Measurements from ENCODE around the gene ENPP5.

The ENPP5 gene

DNA sequence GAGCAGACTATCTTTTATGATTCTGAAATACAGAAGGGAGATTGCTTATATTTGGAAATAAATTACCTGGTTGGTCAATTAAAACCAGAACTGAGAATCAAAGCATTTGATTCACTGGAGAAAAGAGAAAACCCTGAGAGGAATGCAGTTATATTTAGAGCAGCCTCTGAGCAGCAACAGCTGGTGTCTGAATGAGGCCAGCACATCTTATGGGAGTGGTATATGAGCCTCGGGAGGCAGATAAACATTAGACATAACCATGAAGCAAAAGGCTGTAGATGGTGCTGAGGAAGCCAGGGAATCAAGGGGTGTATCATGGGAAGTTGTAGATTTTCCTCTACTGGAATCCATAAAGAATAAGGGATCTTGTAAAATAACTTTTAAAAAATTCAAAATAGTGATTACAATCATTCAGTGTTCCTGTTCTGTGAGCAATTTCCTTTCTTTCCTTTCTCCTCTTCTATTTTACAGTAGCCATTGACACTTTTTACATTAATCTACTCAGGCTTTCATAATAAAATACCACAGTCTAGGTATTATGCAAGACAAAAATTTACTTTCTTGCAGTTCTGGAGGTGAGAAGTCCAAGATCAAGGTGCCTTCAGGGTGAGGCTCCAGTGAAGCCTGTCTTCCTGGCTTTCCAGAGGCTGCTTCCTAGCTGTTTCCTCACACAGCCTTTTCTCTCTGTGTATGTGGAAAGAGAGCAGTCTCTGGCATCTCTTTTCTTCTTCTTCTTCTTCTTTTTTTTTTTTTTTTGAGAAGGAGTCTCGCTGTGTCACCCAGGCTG, 32.8 kb upstream of the ENPP5 start:
- no peak overlapping the region for H3K9ac ChIP-seq (ENCODE audit: low read length)
- H3K4me3 ChIP-seq (ENCODE audit: low read length), result no peak overlapping the region
- H3K4me1 ChIP-seq (ENCODE audit: control insufficient read depth, insufficient read depth, low read length), result no peaks in the 10 kb centered on the region
- no peaks in the 10 kb centered on the region for H3K9me3 ChIP-seq (ENCODE audit: control insufficient read depth, low read length)
- H3K27me3 ChIP-seq (ENCODE audit: control insufficient read depth, insufficient read depth, low read length), result no peaks in the 10 kb centered on the region
- H3K36me3 ChIP-seq (ENCODE audit: control insufficient read depth, insufficient read depth, low read length), result no peaks in the 10 kb centered on the region

- Histone ChIP-seq H3K4me1 (ENCODE audit: control insufficient read depth, insufficient read depth, low read length) (no peaks in the 10 kb centered on the region), H3K27me3 (ENCODE audit: control insufficient read depth, insufficient read depth, low read length) (no peaks in the 10 kb centered on the region), H3K9ac (ENCODE audit: low read length) (no peak overlapping the region), H3K36me3 (ENCODE audit: control insufficient read depth, insufficient read depth, low read length) (no peaks in the 10 kb centered on the region), H3K4me3 (ENCODE audit: low read length) (no peak overlapping the region), H3K9me3 (ENCODE audit: control insufficient read depth, low read length) (no peaks in the 10 kb centered on the region)
These were observed 30.9 kb upstream of the ENPP5 start for GRCh38 chr6:46201702-46202101.

GRCh38 chr6:46199387-46199786, 28.6 kb upstream of the ENPP5 start:
- Histone ChIP-seq H3K9ac (ENCODE audit: low read length) (no peak overlapping the region), H3K36me3 (ENCODE audit: control insufficient read depth, insufficient read depth, low read length) (no peaks in the 10 kb centered on the region), H3K9me3 (ENCODE audit: control insufficient read depth, low read length) (no peaks in the 10 kb centered on the region), H3K4me1 (ENCODE audit: control insufficient read depth, insufficient read depth, low read length) (no peaks in the 10 kb centered on the region), H3K27me3 (ENCODE audit: control insufficient read depth, insufficient read depth, low read length) (no peaks in the 10 kb centered on the region), H3K4me3 (ENCODE audit: low read length) (no peak overlapping the region)

DNA sequence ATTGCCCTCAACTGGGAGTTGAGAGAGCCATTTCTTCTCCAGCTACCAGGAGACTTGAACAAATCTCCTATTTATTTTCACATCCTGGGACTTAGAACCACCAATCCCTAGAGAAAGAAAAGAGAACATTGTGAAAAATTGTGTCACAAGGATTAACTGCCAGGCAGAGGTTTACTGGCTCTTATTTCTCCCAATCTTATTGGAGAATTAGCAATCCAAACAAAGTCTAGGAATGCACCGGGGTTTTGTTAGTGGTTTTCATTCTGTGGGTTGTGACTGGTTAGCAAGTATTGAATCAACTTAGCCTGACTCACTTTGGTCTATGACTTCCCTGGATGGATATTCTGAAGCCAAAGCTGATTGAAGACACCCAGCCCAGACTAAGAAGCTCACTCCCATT, 21.2 kb upstream of the ENPP5 start:
- H3K4me1 ChIP-seq (ENCODE audit: control insufficient read depth, insufficient read depth, low read length), result no peaks in the 10 kb centered on the region
- no peak overlapping the region for H3K4me3 ChIP-seq (ENCODE audit: low read length)
- no peaks in the 10 kb centered on the region for H3K27me3 ChIP-seq (ENCODE audit: control insufficient read depth, insufficient read depth, low read length)
- no peak overlapping the region for H3K9ac ChIP-seq (ENCODE audit: low read length)
- H3K9me3 ChIP-seq (ENCODE audit: control insufficient read depth, low read length), result no peaks in the 10 kb centered on the region
- no peaks in the 10 kb centered on the region for H3K36me3 ChIP-seq (ENCODE audit: control insufficient read depth, insufficient read depth, low read length)

DNA sequence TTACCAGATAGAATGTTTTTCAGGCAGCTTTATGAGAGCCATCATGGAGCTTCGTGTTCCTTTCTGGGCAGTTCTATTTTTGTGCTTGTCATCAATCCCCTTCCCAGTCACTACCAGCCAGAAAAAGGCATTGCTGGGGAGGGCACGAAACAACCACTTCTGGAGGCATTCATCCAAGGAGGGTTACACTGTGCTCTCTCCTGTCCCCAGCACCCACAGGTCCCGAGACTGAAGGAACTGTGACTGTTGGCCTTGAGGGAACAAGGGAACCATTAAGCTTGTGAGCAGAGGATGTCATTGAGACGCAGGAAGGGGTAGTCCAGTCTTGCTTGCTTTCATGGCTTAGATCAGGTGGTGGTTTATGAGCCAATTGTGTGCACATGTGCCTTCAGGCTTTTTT, 20.1 kb upstream of the ENPP5 start:
- no peaks in the 10 kb centered on the region for H3K4me1 ChIP-seq (ENCODE audit: control insufficient read depth, insufficient read depth, low read length)
- H3K9me3 ChIP-seq (ENCODE audit: control insufficient read depth, low read length), result no peaks in the 10 kb centered on the region
- H3K36me3 ChIP-seq (ENCODE audit: control insufficient read depth, insufficient read depth, low read length), result no peaks in the 10 kb centered on the region
- H3K27me3 ChIP-seq (ENCODE audit: control insufficient read depth, insufficient read depth, low read length), result no peaks in the 10 kb centered on the region
- H3K9ac ChIP-seq (ENCODE audit: low read length), result no peak overlapping the region
- no peak overlapping the region for H3K4me3 ChIP-seq (ENCODE audit: low read length)

DNA sequence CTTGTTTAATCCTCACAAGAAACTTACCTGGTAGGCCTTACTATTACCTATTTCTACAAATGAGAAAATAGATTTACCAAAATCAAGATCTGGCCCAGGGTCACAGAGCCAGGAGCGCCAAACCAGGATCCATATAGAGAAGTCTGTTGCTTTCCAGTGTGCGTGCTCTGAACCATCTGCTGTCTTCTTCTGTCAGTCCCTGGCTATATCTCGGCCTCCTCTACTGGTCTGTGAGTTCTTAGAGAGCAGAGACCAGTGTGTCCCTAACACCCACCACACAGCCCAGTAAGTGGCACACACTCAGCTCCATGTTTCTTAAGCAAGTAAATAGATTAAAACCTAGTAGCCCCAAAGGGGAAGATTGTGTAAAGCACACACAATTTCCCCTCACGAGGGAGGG, 18.9 kb upstream of the ENPP5 start:
- Histone ChIP-seq H3K4me3 (ENCODE audit: low read length) (no peak overlapping the region), H3K4me1 (ENCODE audit: control insufficient read depth, insufficient read depth, low read length) (no peaks in the 10 kb centered on the region), H3K36me3 (ENCODE audit: control insufficient read depth, insufficient read depth, low read length) (no peaks in the 10 kb centered on the region), H3K27me3 (ENCODE audit: control insufficient read depth, insufficient read depth, low read length) (no peaks in the 10 kb centered on the region), H3K9ac (ENCODE audit: low read length) (no peak overlapping the region), H3K9me3 (ENCODE audit: control insufficient read depth, low read length) (no peaks in the 10 kb centered on the region)

DNA sequence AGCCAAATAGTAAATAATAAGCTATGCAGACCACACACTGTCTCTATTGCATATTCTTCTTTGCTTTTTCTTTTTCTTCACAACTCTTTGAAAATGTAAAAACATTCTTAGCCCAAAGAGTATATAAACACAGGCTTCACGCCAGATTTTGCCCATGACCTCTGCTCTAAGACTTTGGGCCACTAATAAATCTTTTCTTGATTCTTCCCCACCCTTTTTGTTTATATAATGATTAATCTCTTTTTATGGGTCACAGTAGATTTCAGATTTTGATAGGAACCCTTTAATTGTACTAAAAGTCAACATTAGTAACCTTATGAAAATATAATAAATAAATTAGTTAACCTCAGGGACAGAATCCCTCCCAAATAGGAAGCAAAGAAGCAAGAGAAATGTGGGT, 15.8 kb upstream of the ENPP5 start:
- H3K4me1 ChIP-seq (ENCODE audit: control insufficient read depth, insufficient read depth, low read length), result no peaks in the 10 kb centered on the region
- H3K27me3 ChIP-seq (ENCODE audit: control insufficient read depth, insufficient read depth, low read length), result no peaks in the 10 kb centered on the region
- no peaks in the 10 kb centered on the region for H3K36me3 ChIP-seq (ENCODE audit: control insufficient read depth, insufficient read depth, low read length)
- H3K9ac ChIP-seq (ENCODE audit: low read length), result no peak overlapping the region
- H3K4me3 ChIP-seq (ENCODE audit: low read length), result no peak overlapping the region
- no peaks in the 10 kb centered on the region for H3K9me3 ChIP-seq (ENCODE audit: control insufficient read depth, low read length)

DNA sequence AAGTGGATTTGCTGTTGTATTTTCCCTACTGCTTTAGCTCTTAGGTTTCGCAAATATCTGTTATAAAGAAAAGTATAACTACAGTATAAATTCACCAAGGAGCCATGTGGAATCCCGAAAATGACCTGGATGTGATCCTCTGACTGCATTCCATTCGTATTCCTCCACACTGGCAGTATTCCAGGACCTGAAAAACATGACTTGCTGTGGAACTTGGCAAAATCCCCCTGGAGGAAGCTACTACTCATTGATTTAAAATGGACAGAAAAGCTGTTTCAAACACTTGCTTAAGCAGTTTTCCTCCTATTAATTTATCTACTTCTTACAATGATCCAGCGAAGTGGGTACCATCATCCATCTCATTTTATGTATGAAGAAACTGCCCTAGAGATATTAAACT, 13.3 kb upstream of the ENPP5 start:
- H3K27me3 ChIP-seq (ENCODE audit: control insufficient read depth, insufficient read depth, low read length), result no peaks in the 10 kb centered on the region
- no peak overlapping the region for H3K9ac ChIP-seq (ENCODE audit: low read length)
- H3K4me3 ChIP-seq (ENCODE audit: low read length), result no peak overlapping the region
- H3K4me1 ChIP-seq (ENCODE audit: control insufficient read depth, insufficient read depth, low read length), result no peaks in the 10 kb centered on the region
- no peaks in the 10 kb centered on the region for H3K9me3 ChIP-seq (ENCODE audit: control insufficient read depth, low read length)
- no peaks in the 10 kb centered on the region for H3K36me3 ChIP-seq (ENCODE audit: control insufficient read depth, insufficient read depth, low read length)

- Histone ChIP-seq H3K4me1 (ENCODE audit: control insufficient read depth, insufficient read depth, low read length) (no peaks in the 10 kb centered on the region), H3K36me3 (ENCODE audit: control insufficient read depth, insufficient read depth, low read length) (no peaks in the 10 kb centered on the region), H3K4me3 (ENCODE audit: low read length) (no peak overlapping the region), H3K27me3 (ENCODE audit: control insufficient read depth, insufficient read depth, low read length) (no peaks in the 10 kb centered on the region), H3K9ac (ENCODE audit: low read length) (no peak overlapping the region), H3K9me3 (ENCODE audit: control insufficient read depth, low read length) (no peaks in the 10 kb centered on the region)
These were observed 5.2 kb upstream of the ENPP5 start for GRCh38 chr6:46175976-46176375.

DNA sequence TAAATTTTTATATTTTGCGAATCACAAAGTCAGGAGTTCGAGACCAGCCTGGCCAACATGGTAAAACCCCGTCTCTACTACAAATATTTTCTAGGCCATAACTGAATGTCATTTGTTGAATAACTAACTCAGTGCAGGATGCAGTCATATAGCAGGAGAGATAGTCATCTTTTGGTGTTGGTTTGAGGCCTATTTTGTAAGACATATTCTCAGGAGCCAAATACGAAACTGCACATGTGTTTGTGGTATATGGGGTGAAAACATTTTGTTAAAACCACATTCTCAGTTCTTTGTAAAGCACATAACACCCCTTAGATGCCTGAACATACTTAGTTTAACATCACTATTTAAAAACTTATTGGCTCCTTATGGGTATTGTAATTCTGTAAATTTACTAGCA, 4.7 kb upstream of the ENPP5 start:
- no peak overlapping the region for H3K4me3 ChIP-seq (ENCODE audit: low read length)
- H3K9me3 ChIP-seq (ENCODE audit: control insufficient read depth, low read length), result no peaks in the 10 kb centered on the region
- peaks cover 2% of the 10 kb centered on the region for H3K4me1 ChIP-seq (ENCODE audit: control insufficient read depth, insufficient read depth, low read length)
- H3K9ac ChIP-seq (ENCODE audit: low read length), result no peak overlapping the region
- no peaks in the 10 kb centered on the region for H3K36me3 ChIP-seq (ENCODE audit: control insufficient read depth, insufficient read depth, low read length)
- H3K27me3 ChIP-seq (ENCODE audit: control insufficient read depth, insufficient read depth, low read length), result no peaks in the 10 kb centered on the region

- Histone ChIP-seq H3K9ac (ENCODE audit: low read length) (no peak overlapping the region), H3K4me3 (ENCODE audit: low read length) (no peak overlapping the region), H3K27me3 (ENCODE audit: control insufficient read depth, insufficient read depth, low read length) (no peaks in the 10 kb centered on the region), H3K36me3 (ENCODE audit: control insufficient read depth, insufficient read depth, low read length) (no peaks in the 10 kb centered on the region), H3K4me1 (ENCODE audit: control insufficient read depth, insufficient read depth, low read length) (peaks cover 8% of the 10 kb centered on the region), H3K9me3 (ENCODE audit: control insufficient read depth, low read length) (no peaks in the 10 kb centered on the region)
These were observed 4.1 kb upstream of the ENPP5 start for GRCh38 chr6:46174904-46175303.

- Histone ChIP-seq H3K36me3 (ENCODE audit: control insufficient read depth, insufficient read depth, low read length) (no peaks in the 10 kb centered on the region), H3K27me3 (ENCODE audit: control insufficient read depth, insufficient read depth, low read length) (no peaks in the 10 kb centered on the region), H3K9ac (ENCODE audit: low read length) (no peak overlapping the region), H3K4me1 (ENCODE audit: control insufficient read depth, insufficient read depth, low read length) (peaks cover 8% of the 10 kb centered on the region), H3K4me3 (ENCODE audit: low read length) (no peak overlapping the region), H3K9me3 (ENCODE audit: control insufficient read depth, low read length) (no peaks in the 10 kb centered on the region)
These were observed 1.4 kb upstream of the ENPP5 start for GRCh38 chr6:46172176-46172575.

GRCh38 chr6:46160102-46160501, 10.7 kb downstream of the ENPP5 start:
- Histone ChIP-seq H3K27me3 (ENCODE audit: control insufficient read depth, insufficient read depth, low read length) (no peaks in the 10 kb centered on the region), H3K4me1 (ENCODE audit: control insufficient read depth, insufficient read depth, low read length) (no peaks in the 10 kb centered on the region), H3K9me3 (ENCODE audit: control insufficient read depth, low read length) (no peaks in the 10 kb centered on the region), H3K36me3 (ENCODE audit: control insufficient read depth, insufficient read depth, low read length) (no peaks in the 10 kb centered on the region), H3K4me3 (ENCODE audit: low read length) (no peak overlapping the region), H3K9ac (ENCODE audit: low read length) (no peak overlapping the region)

All from mucosa of stomach (tissue), 1 donor.